IPS-NIHi11 (cell line): ENCODE data around the gene SYTL2.
A peak's percentile ranks its signal among the peaks of the same experiment; 100 is the strongest.

Experiments
- DNase-seq: peaks from one replicate; pipeline ENCODE4 v3.0.0; 2012; ENCODE audit warnings: mixed read lengths, low spot score

SYTL2 gene

DNA sequence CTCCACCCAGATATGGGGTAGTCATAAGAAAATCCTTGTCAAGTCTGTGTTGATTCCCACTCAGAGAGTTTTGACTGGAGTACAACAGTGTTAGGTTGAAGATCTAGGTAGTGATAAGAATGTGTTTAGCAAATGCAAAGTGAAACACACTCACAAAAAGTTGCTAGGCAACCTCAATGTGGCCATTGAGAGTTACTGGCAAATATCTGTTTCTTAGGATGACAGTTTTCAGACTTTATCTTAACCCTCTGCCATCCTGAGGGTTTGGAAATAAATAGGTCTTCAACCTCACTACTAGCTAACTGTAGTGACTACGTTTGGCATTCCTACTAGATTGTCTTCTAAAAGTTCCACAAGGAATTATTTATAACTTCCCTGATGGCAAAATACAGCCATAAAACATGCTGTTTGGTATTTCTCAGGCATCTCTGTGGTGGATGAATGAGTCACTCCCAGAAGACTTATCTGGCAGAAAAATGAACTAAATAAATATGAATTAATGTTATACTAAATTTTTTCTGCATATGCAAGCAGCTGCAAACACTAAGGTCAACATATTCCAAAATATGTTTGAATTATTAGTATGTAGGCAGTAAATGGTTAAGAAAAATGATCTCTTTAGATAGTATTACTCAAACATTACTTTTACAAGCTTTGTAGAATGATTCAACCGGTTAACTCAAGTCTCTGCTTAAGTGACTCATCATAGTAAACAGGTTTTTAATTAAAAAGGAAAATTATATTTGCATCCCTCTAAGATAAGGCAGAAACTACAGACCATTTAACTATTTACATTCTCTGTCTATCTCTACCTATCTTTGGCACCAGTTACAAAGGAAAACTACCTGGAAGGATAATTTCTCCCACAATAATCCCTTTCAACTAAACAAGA, 17.1 kb upstream of the SYTL2 start:
- DNase-seq: no peak

DNA sequence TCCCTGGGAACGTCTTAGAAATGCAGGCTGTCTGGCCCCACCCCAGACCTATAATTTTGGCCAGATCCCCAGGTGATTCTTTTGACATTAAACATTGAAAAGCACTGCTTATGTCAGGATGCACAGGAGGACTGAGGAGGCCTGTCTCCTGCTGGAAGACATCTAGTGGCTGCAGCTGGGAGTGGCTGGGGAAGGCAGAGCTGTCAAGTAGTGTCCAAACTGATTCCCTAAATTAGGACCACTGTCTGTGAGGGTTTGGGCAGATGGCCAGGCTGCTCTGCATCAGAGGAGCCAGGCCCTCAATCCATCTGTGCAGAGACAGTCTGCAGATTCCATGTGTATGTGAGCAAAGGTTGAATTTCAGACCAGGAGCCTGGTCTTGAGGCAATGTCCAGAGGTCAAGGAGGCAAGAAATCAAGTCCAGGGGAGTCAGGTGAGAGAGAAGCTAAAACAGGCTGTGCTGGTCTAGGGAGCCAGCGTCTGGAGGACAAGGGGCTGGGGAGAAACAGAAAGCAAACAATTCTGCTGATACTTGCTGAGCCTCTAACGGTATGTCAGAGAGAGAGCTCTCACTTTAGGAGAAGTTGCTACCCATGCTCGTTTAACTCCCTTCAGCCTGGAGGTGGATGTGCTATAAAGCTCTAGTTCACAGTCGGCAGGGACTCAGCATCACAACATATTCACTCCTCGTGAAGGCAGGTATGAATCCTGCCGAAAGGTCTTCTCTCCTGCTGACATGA, 15.3 kb upstream of the SYTL2 start:
- peak; percentile 46 for DNase-seq

DNA sequence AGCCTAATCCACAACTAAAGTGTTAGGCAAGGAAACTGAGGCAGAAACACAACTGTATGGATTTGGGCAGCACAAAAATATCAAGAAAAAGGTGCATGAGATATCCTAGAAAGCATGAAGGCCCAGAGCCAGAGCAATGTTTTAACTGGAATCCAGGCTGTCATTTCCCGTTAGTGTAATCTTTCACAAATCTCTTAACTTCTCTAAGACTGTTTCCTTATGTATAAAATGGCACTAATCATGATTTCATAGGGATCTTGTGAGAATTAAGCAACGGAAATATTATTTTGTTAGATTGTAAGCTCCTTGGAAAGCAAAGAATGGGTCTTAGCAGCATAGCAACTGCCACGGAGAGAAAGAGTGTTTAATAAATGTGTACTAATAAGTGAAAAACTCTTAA, 14.7 kb upstream of the SYTL2 start:
- no peak for DNase-seq

DNA sequence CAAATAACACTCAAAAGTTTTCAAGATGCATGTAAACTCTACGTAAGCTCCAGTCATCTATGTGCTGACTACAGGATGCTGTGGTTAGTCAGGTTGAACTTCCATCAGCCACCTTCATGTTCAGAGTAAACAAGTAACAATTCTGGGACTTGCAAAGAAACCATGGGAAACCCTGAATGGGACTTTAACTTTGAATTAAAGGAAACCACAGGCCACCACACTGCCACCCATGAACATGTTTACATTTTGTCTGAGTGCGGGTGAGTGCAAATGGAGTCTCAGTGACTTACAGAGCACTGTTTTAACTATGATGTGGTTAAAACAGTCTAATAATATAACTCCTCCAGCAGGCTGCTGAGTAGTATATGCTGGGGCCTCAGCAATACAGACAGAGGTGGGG, 12.9 kb upstream of the SYTL2 start:
- DNase-seq: no peak

DNA sequence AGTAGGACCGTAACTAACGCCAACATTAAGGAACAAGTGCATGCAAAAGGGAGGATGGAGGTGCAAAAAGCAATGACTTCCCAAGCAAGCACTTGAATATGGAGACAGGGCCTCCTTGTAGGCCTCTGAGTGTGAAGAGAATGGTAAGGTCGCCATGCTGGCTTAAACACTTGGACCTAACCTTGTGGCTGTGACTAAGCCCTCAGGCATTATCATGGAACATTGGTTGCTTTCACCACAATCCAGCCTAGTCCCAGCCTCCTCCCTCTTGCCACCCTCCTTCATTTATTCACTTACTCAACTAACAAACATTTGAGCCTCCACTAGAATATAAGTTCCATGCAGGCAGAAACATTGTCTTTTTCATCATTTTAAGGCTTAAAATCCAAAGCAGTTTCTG, 11.9 kb upstream of the SYTL2 start:
- DNase-seq: no peak

DNA sequence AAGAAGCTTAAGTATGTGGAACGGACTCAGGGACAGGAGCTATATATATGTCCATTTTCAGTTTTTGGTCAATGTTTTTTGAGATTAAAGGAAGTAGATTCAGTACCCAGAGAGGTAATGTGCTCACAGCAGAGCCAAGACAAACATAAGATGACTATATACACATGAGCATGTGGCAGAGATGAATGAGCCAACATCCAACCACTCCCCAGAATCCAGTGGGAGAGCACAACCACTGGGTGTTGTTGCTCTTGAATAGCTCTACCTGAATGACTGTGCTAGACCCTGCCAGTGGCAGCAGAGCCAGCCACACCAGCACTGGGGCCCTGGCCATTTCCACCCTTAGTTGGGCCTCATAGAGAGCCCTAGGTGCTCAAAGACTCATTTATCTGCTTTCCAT, 10.7 kb upstream of the SYTL2 start:
- DNase-seq: no peak

DNA sequence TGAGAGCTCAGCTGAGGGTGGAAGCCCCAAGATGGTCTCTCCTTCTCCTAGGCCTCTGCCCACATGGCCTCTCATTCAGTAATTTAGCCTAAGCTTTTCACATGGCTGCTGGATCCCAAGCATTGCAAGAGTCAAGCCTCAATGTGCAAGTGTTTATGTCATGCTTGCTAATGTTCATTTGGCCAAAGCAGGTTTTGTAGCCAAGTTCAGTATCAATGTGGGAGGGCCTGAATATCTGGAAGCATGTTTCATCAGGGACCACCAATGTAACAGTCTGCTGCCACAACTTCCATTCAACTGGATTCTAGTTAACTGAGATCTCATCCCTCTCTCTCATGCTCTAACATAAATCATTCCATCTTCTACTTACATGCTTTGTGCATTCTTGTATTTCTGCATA, 8.5 kb upstream of the SYTL2 start:
- no peak for DNase-seq

DNA sequence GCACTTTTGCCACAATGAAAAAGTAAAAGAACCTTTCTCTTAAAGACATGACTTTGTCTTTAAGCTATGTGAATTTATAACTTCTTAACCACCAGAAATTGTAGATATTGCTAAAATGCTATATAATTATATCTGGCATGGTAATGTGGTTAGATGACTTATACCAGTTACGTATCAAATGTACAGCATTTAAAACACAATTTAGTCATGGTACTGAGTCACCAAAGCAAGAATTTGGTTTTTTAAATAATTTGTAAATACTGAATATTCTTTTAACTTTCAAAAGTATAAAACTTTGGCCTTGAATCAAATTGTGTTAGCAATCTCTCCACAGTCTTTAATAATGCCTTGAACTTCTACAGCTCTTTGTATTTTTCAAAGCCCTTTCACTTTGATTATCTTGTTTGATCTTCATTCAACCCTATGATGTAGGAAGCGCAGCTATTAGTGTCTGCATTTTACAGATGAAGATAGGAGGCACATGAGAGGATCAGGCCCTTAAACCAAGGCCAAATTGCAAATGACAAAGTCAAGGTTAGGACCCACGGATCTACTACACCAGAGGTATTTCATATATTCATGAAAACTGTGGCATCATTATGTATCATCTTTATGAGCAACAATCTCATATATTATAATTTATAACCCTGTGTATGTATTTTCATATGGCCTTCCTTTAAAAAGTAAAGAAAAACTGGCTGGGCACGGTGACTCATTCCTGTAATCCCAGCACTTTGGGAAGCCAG, 4.4 kb upstream of the SYTL2 start:
- DNase-seq: no peak

DNA sequence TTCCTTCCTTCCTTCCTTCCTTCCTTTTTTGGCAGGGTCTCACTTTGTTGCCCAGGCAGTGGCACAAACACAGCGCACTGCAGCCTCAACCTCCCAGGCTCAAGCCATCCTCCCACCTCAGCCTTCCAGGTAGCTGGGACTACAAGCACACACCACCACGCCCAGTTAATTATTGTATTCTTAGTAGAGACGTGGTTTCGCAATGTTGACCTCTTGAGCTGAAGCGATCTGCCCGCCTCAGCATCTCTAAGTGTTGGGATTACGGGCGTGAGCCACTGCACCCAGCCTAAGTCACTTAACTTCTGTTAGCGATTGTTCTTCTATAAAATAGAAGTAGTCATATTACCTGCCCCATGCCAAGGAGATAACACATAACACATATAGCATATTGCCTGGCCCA, 2.8 kb upstream of the SYTL2 start:
- DNase-seq: no peak

DNA sequence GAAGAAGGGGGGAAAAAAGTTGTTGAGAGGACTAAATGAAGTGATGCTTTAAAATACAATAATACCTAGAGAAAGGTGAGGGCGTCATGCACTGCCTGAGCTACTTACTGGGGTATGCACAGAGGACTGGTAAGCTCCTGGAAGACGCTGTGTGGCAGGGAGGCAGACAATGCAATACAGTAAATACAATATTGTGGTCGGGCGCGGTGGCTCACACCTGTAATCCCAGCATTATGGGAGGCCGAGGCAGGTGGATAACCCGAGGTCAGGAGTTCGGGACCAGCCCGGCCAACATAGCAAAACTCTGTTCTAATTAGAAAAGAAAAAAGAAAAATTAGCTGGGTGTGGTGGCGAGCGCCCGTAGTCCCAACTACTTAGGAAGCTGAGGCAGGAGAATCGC, 683 bp upstream of the SYTL2 start:
- DNase-seq: no peak

DNA sequence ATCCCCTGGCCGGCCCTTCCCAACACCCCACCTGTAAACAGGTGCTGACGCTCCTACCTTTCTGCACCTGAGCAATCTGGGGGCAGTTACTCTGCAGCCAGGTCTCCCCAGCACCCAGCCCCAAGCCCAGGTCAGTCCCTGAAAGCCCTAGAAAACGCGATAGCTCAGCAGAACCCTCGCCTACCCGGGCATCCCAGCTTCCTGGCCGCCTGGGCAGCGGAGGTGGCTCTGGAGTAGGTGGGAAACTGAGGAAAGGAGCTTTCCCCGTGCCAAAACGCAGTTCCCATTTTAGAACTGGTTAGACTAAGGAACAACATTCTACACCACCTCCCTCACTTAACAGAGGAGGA, 445 bp downstream of the SYTL2 start:
- peak; percentile 17 for DNase-seq

DNA sequence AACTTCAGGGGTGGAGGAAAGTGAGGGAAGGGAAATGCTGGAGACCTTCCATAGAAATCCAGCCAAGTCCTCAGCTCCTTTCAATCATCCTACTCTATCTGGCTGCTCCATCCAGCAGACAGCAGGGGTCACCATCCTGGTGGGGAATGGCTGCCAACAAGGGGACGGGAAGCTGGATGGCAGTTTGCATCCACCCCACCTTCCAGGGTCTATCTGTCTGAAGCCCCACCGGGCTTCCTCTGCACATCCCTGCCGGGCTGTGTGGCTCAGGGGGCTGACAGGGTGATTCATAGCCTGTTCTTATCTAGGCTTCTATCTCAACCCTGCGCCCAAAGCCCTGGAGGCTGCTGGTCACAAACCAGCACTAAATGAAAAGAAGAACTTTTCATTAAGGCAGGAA, 1.1 kb downstream of the SYTL2 start:
- DNase-seq: peak; percentile 40

DNA sequence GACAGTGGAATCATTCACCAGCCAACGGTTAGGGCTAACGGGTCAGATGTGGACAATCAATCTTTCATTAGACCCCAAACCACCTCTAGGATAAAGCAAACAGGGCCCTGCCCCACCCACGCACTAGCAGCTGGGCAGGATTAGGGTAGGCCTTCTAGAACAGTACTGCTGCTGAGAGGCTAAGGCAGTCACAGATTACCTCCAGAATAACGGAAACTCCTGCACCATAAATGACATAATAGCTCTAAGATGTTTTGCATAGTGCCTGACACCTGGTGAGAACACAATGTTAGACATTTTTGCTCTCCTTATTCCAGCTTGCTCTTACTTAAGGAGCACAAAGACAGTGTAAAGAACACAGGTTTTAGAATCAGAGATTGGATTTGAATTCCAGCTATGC, 1.8 kb downstream of the SYTL2 start:
- DNase-seq: no peak

DNA sequence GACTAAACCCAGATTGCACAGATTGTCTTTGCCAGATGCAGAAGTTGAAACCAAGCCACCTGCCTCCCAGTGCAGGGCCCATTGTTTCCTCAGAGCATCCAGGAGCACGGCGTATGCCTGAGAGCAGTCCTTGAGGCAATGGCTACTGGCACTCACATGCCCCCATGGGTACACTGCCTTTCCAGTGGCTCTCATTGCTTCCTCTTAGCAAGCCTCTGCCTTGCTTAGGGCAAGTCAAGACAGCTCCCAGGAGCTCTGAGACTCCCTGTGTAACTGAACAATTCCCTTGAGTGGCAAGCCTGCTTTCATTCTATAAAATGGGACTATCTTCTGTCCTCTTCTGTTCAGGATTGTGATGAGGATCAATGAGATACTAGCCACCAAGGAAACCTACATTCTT, 4.1 kb downstream of the SYTL2 start:
- no peak for DNase-seq

DNA sequence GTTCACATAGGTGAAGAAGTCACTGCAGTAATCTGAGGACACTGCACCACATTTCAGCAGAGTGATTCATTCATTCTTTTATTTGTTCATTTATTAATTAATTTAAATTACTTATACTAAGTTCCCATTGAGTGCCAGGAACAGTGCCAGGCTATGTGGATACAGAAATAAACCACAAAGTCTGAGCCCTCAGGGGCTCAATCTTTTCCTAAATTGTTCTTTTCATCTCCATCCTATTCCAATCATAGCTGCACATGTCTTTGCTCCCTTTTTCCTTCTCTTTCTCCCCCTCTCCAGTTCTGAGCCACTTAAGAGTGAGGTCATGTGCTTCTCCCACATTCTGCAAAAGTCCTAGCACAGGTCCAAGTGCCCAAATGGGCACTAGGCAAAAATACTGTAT, 4.9 kb downstream of the SYTL2 start:
- no peak for DNase-seq

DNA sequence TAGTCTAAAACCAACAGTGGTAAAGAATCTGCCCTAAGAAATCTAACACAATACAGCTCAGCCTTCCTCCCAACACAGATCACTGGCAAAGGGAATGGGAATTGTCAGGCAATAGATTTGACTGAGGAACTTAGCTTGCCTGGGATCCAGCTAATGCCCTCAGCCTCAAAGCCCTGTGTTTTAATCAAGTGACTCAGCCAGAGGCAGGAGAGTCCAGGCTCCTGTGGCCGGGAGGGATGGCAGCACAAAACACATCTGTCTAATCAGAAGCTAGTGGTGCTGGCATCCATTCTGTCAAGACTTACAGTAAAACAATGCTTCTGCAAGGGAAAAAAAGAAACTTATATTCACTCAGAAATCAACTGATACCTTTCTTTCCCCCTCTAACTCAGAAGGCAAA, 5.6 kb downstream of the SYTL2 start:
- DNase-seq: no peak

DNA sequence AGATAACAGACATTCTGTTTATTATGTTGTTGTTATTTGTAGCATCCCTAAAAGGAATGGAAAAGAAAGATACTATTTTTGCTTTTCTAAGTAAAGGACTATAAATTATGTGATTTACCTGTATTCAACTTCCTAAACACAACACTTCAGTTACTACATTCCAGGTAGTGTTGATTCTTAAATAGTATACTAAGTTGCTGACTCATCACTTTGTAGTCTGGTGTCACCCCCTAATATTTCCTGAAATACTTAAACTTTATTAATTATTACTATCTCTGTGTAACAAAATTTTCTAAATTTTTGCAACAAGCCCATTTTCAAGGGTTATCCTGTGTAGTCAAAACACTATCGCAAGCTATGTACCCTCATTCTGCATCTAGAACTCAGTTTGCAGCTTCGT, 7.0 kb downstream of the SYTL2 start:
- no peak for DNase-seq

DNA sequence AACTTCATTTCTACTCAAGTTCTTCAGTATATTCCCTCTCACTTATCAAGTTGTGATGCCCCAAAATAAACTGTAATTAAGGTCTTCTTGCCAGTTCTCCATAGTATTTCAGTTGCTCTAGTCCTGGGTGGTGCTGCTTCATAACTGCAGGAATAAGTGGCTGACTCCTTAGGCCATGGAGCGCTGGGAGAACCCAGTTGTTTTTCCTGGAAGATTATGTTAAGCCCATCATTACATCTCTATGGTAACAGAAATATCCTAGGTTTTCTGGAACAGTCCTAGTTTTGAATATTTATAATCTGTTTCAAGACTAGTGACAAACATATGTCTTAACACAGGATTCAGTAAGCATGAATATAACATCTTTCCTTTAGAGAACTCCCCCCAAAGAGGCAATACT, 7.6 kb downstream of the SYTL2 start:
- no peak for DNase-seq

DNA sequence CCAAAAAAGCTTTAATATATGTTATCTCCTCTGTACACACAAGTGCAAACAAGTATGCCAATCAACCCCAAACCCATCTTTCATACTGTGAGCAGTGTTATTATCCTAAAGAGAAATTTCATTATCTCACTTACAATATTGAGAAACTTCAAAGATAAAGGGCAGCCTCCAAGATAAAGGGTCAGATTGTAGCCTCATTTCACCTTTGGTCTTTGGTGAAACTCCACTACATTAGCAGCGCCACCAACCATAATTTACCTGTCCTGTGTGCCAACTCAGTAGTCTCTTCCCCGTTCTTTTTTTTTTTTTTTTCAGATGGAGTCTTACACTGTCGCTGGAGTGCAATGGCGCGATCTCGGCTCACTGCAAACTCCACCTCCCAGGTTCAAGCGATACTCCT, 9.4 kb downstream of the SYTL2 start:
- DNase-seq: no peak

DNA sequence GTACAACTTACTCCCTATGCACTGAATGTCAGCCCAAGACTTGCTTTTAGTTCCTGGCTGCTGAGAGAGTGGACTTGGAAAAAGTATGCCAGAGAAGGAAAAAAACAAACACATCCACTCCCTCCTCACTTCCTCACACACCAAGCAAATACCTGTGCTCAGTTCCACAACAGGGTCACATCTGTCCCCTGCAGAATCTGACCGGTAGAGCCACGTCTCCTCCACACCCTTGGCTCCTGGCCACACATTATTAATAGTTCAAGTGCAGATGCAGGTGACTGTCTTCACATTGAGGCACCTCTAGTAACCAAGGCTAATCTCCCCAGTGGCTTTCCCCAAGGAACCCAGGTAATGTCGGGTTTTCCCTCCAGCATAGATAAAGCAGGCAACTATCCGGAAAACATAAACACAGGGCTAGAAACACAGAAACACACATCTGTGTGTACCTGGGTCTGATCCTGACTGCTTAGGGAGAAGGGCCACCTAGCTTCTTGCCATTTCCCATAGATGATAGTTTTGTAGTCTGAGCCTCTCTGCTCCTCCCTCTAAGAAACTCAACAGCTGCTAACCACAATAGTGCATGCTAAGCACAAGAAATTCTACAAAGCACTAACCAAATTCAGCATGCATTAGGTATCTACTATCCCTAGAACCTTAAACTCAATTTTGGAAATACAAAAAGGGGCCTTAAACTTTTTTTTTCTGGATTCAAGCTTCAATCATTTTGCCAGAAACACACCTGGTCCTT, 10.2 kb downstream of the SYTL2 start:
- DNase-seq: no peak

DNA sequence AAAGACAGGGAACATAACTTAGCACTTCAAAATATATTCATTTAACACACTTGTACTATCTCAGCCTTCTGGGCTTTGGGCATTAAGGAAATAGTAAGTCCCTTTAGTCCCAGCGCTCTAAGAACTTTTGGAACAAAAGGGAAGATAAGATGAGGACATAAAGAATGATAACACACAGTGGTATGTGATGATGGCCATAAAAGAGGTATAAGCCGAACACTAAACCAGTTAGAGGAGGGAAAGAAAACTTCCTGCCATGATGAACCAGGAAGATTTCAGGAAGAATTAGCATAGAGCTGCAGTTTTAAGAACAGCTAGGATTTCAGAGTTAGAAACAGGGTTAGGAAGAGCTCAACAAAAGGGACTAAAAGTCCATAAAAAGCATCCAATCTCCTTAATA, 11.8 kb downstream of the SYTL2 start:
- no peak for DNase-seq

DNA sequence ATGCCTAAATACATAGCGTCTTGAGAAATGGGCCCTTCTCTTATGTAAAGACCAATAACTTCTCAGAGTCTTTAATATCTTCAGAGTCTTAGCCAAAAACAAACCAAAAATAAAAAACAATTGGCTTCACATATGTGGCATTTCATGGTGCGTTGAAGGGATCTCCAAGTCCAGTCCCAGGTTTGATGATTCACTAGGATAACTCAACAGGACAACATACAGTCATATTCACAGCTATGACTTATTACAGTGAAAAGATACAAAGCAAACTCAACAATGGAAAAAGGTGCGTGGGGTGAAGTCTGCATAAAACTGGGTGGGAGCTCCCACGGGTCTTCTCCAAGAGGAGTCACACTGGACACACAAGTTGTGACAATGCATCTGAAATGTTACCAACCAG, 12.6 kb downstream of the SYTL2 start:
- no peak for DNase-seq
